T follicular helper cell (primary cell): ENCODE measurements around the gene SLIT3.

Source experiments
- DNase-seq: peaks from one replicate; pipeline ENCODE4 v3.0.0-alpha.2; 2020; ENCODE audit warnings: low read depth

SLIT3 gene

GRCh38 chr5:169080448-169080911 lies 220.5 kb downstream of the SLIT3 start:
- DNase-seq, result no peak

DNA sequence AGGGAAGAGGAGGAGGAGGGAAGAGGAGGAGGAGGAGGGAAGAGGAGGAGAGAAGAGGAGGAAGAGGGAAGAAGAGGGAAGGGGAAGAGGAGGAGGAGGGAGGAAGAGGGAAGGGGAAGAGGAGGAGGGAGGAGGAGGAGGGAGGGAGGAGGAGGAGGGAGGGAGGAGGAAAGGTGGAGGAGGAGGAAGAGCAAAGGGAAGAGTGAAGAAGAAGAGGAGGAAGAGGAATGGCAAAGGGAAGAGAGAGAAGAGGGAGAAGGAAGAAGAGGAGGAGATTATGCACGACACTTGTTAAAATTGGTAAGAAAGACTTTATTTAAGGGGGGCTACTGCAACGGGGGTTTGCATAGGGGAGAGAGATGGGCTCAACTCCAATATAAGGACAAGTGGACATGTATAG lies 221.2 kb downstream of the SLIT3 start:
- DNase-seq, result no peak

DNA sequence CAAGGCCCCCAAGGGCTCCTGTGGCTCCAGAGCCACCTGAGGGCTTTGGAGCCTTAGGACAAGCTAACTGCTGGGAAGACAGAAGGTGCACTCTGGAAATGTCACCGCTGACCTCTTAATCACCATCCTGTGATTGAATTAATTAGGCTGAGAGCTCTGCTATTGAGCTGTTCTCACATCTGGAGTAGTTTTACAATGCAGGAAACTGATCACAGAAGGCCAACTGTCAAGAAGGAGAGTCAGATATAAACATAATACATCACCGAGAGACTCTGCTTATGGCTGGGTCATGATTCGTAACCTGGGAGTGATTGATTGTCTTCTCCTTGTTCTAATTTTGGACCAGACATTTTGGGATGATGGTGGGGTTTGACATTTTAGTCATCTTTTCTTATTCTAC lies 226.1 kb downstream of the SLIT3 start:
- DNase-seq, result no peak

GRCh38 chr5:169072233-169072632 lies 228.7 kb downstream of the SLIT3 start:
- DNase-seq, result no peak

GRCh38 chr5:169070413-169070812 lies 230.5 kb downstream of the SLIT3 start:
- no peak for DNase-seq

GRCh38 chr5:169067751-169068173 lies 233.2 kb downstream of the SLIT3 start:
- no peak for DNase-seq

DNA sequence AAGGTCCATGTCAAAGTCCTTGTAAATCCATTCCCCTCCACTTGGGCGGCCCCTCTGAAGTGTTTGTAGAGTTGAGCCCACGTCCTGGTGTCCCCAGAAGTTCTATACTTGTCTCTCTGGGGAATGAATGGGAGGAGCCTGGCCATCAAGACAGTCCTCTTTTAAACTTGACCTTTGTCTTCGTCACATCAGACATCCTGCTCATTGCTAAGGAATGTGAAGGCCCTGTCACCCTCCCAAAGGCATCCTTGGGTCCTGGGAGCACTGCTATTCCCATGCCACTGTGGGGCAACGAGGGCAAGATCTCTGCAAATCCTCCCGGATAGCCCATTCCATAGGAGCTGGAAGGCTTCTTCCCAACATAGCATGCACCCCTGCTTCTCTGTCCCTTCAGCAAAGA lies 235.5 kb downstream of the SLIT3 start:
- no peak for DNase-seq

- DNase-seq, result no peak
Measured at GRCh38 chr5:169064093-169064492, 236.8 kb downstream of the SLIT3 start.

DNA sequence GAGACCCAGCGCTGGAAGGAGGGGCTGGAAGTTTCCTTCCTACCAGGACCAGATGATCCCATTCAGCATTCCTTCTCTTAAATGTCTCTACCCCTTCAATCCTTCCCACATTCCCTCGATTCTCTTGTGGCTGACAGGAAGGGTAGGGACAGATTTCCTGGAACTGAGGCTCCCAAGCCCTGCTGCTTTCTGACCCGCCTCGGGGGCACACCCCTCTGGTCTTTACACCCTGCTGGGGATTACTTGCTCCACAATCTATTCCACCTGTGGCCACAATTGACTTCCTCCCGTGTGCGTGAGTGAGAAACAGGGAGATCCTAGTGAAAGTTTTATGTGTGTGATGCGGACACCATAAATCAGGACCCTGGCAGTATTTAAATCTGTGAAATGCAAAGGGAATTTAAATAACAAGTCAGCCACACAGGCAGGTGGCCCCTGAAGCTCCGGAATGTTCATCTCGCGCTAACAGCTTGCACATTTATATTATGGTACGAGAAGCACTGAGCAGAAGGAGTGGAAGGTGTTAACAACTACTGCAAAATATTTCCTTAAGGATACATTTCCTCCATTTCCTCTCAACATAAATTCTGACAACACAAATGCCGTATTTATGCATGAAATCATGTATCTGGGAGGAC lies 237.5 kb downstream of the SLIT3 start:
- no peak for DNase-seq

DNA sequence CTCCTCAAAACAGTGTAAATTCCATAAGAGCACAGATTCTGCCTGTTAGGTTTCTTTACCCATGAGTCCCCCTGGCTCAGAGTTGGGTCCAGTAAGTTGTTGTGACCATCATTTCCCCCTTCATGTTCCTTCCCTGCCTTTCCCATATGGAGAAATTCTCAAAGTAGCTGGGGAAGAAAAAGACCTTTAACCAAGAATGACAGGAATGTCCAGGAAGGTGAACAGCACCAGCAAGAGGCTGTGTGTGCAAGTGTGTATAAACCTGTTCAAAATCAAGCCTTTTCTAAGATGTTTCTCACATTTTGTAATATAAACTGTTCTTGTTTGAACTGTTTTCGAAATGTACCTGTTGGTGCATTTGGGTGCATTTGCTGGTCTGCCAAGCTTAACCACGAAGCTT lies 238.2 kb downstream of the SLIT3 start:
- DNase-seq, result no peak

- no peak for DNase-seq
Measured at GRCh38 chr5:169054506-169054905, 246.4 kb downstream of the SLIT3 start.

DNA sequence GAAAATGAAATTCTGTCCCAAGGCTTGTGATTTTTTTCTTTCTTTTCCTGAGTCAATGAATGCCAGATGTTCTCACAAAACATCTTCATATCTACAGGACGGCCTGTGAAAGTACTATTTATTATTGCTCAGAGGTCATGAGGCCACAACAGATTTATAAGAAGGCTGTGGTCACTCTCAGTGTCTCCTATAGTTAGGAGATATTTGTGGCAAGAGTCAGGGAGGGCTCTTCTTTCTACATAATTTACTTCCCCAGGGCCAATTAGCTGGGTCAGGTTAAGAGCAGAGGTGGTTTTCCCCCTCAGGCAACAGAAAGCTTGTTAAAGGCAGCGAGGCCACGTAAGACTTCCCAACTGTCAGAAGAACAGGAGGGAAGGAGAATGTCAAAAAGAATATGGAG lies 248.7 kb downstream of the SLIT3 start:
- DNase-seq, result no peak

DNA sequence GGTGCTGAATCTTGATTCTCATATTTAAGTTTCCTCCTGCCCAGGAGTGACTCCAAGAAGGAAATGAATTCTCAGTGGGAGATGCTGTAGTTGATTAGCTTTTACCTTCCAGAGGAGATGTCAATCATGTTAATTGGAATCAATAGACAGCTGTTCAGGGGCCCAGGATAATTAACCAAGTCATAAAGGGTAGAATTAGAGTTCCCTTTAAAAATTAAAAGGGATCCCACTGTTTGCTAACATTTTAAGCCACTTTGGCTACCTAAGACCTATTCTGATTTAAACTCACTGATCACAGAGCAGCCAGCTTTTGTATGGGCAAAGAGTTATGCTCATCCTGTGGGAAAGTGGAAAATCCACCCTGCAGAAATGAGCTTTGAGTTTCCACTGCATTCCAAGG lies 249.6 kb downstream of the SLIT3 start:
- DNase-seq, result no peak

DNA sequence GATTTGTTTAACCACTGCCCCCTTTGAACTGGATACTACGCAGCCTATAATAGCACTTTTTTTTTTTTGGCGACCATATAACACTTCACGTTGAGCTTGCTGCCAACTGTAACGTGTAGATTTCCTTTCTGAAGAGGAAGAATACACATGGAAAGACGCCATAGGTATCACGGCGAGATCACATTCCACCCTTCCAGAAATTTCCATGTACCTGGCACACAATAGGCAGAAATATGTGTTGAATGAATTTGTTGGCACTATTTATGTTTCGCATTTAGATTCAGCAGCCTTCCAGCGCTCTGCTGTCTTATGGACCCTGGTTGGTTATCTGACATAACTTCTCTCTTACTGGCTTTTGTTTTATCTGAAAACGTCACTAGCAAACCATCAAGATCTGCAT lies 250.3 kb downstream of the SLIT3 start:
- DNase-seq, result no peak

DNA sequence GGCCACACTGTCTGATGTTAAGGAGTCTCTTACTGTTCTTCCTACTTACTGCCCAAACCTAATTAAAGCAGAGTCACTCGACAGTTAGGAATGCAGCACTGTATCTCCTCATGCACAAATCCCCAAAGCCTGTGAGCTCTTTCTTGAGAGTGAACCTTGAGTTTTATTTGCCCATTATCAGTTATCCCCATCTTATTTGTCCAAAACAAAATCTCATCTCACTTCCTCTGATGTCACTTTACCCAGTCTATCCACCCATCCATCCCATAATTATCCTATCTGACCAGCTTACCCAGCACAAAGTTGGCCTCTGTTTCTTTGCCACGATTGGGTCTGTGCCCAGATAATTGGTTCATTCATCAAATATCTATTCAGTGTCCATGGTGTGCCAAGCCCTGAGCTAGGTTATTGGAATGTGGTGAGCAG lies 250.8 kb downstream of the SLIT3 start:
- DNase-seq, result no peak

DNA sequence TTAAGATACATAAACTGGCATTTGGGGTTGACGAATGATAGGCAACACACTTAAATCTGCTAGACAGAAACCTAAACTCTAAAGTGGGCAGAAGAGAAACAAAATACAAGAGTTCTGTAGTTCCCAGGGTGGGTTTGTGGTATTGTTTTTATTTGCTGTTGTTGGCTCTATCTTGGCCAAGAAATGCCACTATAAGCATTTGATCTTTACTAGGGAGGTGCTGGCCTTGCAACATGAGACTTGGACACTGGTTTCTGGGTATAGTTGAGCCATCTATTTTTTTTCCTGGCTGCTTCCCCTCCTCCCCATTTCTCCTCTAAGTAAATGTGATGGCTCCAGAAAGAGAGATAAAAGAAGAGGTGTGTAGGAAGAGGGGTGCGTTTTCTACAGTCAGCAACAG lies 251.2 kb downstream of the SLIT3 start:
- DNase-seq, result no peak

DNA sequence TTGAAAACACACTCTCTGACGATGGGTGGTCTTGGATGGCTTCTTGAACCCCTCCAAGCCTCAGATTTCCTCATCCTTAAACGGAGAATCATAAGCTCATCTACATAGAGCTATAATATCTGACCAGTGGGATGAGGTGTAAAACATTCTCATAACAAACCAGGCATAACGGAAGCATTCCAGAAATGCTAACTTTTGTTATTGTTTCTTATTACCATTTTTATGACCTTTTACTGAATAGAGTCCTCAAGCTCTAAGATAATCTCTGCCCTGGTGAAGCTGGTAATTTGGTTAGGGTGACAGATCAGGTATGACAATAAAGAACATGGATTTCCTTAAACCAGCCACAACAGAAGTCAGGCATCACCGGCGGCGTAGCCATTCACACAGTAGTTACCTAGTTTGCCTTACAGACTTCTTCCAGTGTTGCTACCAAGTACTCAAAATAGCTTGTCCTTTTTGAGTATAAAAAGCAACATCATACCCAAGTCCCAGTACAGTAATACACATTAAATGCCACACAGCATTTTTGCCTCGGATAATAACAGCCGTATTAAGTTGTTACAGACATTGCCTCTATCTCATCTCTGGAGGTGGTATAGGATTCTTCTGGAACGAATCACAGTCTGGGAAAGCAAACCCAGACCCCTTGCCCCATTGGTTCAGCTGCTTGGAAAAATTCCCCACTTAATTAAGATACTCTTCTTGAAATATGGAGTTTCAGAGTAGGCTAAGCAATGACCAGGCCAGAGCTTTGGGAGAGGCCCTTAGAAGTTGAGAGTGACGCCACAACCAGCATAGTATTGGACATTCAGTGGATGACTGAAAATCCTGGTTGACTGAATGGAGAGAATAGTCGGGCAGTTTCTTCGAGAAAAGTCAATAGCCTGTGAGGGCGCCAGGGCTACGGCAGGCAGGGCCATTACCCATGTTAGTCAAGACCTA lies 252.5 kb downstream of the SLIT3 start:
- DNase-seq, result no peak

- no peak for DNase-seq
Measured at GRCh38 chr5:169044962-169045361, 256.0 kb downstream of the SLIT3 start.

DNA sequence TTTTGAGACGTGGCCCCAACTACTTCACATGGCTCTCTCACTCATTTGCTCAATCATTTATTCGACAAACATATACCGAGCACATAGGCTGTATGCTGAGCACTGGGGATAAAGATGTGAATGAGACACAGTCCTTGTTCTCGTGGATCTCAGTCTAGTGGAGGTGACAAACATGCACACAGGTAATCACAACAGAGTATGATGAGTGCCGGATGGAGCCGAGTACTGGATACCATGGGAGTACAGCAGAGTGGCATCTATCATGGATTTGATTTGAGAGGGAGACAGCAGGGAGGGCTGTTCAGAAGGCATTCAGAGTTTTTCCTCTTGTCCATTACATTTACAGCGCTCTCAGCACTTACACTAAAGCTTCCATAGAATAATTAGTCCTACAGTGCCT lies 259.8 kb downstream of the SLIT3 start:
- no peak for DNase-seq

DNA sequence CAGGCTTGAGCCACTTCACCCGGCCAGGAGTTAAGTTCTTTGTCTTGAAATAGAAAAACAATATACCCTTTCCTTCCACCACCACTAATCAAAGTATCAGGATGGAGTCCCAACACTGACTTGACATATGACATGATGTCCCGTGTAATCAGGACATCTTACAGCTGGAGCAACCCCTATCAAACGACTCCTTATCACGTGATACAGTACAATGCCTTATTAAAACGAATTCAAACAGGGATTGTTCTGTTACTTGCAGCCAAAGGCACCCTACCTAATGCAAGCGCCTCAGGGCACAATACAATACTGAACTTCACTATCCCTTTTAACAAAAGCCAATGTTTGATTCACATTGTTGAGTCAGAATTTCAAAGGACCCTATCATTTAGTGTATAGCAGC lies 261.3 kb downstream of the SLIT3 start:
- DNase-seq, result no peak

- DNase-seq, result no peak
Measured at GRCh38 chr5:169037466-169037865, 263.5 kb downstream of the SLIT3 start.

GRCh38 chr5:169036079-169036805 lies 264.7 kb downstream of the SLIT3 start:
- DNase-seq, result no peak
